SK-N-MC (cell line): ENCODE data around the gene MOCOS.

Experiments used
- DNase-seq: peaks from one replicate; pipeline ENCODE4 v3.0.0-alpha.2; 2011; ENCODE audit warnings: low read depth, low spot score
- H3K27ac ChIP-seq: fragments of 200-600 bp; sonication (generic); 2 replicates; pipeline ENCODE4 v1.5.1; 2016; ENCODE audit warnings: mixed run types
- H3K36me3 ChIP-seq: fragments of 200-600 bp; sonication (generic); 2 replicates; pipeline ENCODE4 v1.6.1; 2017; ENCODE audit warnings: antibody characterized with exemption, low read length, mixed read lengths; ENCODE audit not compliant: insufficient read depth
- H3K4me3 ChIP-seq: fragments of 200-600 bp; sonication (generic); 2 replicates; pipeline ENCODE4 v1.5.1; 2016
- H3K9ac ChIP-seq: fragments of 200-600 bp; sonication (generic); 2 replicates; pipeline ENCODE4 v1.8.0; 2017; ENCODE audit warnings: mixed run types, mixed read lengths; ENCODE audit not compliant: insufficient read length
- H3K9me3 ChIP-seq: fragments of 200-600 bp; sonication (generic); 2 replicates; pipeline ENCODE4 v1.6.1; 2017; ENCODE audit warnings: low read depth, mild to moderate bottlenecking, antibody characterized with exemption, low read length, moderate library complexity, mixed read lengths
- EZH2 ChIP-seq: fragments of 200-600 bp; sonication (generic); IDR thresholded peaks from one replicate; pipeline ENCODE4 v1.6.1; 2017; ENCODE audit warnings: antibody characterized with exemption
- FOXP2 ChIP-seq: optimal IDR thresholded peaks from 2 replicates; pipeline ENCODE3; 2011; ENCODE audit warnings: mild to moderate bottlenecking, moderate library complexity; ENCODE audit not compliant: insufficient read depth; ENCODE audit errors: extremely low read length, control extremely low read depth
- POLR2AphosphoS5 ChIP-seq: IDR thresholded peaks from 2 replicates; pipeline ENCODE4 v1.6.1; 2012; ENCODE audit warnings: mild to moderate bottlenecking, low read depth, low read length, borderline replicate concordance

Gene MOCOS

DNA sequence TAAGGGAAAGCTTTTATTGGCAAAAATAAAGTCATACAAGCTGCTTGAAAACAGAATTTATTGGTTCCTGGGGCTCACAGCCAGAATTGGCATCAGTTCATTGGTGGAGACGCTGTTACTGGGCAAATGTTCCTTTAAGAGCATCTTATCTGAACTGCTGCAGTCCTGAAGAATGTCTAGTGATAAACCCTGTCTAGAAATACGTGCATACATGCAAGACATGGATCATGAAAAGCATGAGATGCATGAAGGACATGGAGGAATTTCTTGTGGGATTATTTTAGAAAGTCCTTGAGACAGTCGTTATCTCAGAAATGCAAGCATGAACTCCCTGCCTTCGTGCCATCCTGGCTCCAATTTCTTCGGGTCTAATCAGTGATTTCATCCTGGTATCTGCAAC, 77.7 kb downstream of the MOCOS start:
- TF ChIP-seq FOXP2: no peak
- TF ChIP-seq POLR2AphosphoS5: no peak
- no peak for TF ChIP-seq EZH2
- DNase-seq: no peak
- H3K9me3 ChIP-seq: no peaks in the 10 kb centered on the region
- H3K9ac ChIP-seq: no peak overlapping the region
- no peaks in the 10 kb centered on the region for H3K36me3 ChIP-seq
- H3K27ac ChIP-seq: no peak overlapping the region
- no peak overlapping the region for H3K4me3 ChIP-seq

DNA sequence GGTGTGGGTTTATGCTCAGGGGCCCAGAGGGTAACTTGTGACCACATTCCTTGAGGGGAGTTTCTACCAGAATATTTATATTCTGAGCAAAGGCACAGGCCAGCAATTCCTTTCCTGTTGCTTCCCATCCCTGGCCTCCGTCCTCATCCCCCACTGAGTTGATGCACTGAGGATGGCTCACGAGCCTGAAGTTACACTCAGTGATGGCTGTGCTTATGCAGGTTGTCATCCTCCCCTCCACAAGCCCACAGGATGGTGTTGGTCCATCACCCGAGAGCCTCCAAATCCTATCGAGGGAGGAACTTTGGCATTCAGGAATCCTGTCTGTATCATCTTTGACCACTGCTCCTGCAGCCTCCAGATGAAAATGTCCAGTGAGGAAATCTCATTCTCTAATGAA, 81.9 kb downstream of the MOCOS start:
- no peaks in the 10 kb centered on the region for H3K9me3 ChIP-seq
- no peak overlapping the region for H3K9ac ChIP-seq
- H3K36me3 ChIP-seq: no peaks in the 10 kb centered on the region
- TF ChIP-seq POLR2AphosphoS5 (no peak), EZH2 (no peak), FOXP2 (no peak)
- H3K4me3 ChIP-seq: no peak overlapping the region
- H3K27ac ChIP-seq: no peak overlapping the region
- DNase-seq: no peak

DNA sequence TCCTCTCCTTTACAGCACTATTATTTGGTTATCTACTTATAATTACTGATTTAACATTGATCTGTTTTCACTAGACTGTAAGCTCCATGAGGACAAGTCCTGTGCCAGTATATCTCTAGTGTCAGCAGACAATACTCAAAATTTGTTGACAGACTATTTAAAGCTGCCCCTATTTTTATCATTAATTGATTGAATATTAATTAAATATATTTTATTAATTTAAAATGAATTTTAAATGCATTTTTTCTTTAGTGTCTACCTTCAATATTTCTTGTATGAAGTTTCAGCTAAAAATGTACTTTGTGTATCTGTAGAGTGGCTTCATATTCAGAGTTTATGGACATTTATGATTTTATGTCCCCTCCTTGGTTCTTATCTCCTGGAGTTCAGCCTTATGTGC, 83.9 kb downstream of the MOCOS start:
- TF ChIP-seq POLR2AphosphoS5 (no peak), EZH2 (no peak), FOXP2 (no peak)
- H3K36me3 ChIP-seq: no peaks in the 10 kb centered on the region
- no peak overlapping the region for H3K4me3 ChIP-seq
- H3K9ac ChIP-seq: no peak overlapping the region
- DNase-seq: no peak
- no peak overlapping the region for H3K27ac ChIP-seq
- H3K9me3 ChIP-seq: no peaks in the 10 kb centered on the region

- Histone ChIP-seq H3K36me3 (no peaks in the 10 kb centered on the region), H3K4me3 (no peak overlapping the region), H3K9ac (no peak overlapping the region), H3K9me3 (no peaks in the 10 kb centered on the region), H3K27ac (no peak overlapping the region)
- DNase-seq: no peak
- TF ChIP-seq FOXP2 (no peak), POLR2AphosphoS5 (no peak), EZH2 (no peak)
Measured at GRCh38 chr18:36273347-36273746, 86.0 kb downstream of the MOCOS start.

GRCh38 chr18:36274083-36274715, 86.9 kb downstream of the MOCOS start:
- H3K4me3 ChIP-seq: no peak overlapping the region

DNA sequence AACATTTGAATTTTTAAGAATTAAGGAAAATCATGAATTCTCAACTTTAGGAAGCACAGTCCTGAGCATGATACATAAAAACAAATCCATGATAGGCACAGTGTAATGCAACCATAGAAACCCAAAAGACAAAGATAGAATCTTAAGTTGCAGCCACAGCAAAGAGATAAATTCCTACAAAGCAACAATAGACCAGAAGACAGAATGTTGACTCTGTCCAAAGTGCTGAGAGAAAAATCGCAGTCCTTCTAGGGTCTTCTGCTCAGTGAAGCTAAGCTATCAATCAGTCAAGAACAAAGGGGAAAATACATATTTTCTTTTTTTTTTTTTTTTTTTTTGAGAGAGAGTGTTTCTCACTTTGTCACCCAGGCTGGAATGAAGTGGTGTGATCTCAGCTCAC, 88.3 kb downstream of the MOCOS start:
- H3K27ac ChIP-seq: no peak overlapping the region
- H3K4me3 ChIP-seq: no peak overlapping the region
- H3K9ac ChIP-seq: no peak overlapping the region
- no peak for TF ChIP-seq POLR2AphosphoS5
- TF ChIP-seq EZH2: no peak
- no peak for TF ChIP-seq FOXP2
- H3K36me3 ChIP-seq: no peaks in the 10 kb centered on the region
- no peaks in the 10 kb centered on the region for H3K9me3 ChIP-seq
- DNase-seq: no peak

More at GRCh38 chr18:36274083-36274715, 86.9 kb downstream of the MOCOS start:
- Histone ChIP-seq H3K9ac (no peak overlapping the region), H3K36me3 (no peaks in the 10 kb centered on the region), H3K27ac (no peak overlapping the region), H3K9me3 (no peaks in the 10 kb centered on the region)
- DNase-seq: no peak
- TF ChIP-seq EZH2 (no peak), POLR2AphosphoS5 (no peak), FOXP2 (no peak)

- DNase-seq: no peak
- H3K27ac ChIP-seq: no peak overlapping the region
- H3K9me3 ChIP-seq: no peaks in the 10 kb centered on the region
- H3K9ac ChIP-seq: no peak overlapping the region
- H3K4me3 ChIP-seq: no peak overlapping the region
- no peak for TF ChIP-seq FOXP2
- no peak for TF ChIP-seq POLR2AphosphoS5
- TF ChIP-seq EZH2: no peak
- no peaks in the 10 kb centered on the region for H3K36me3 ChIP-seq
Measured at GRCh38 chr18:36279001-36279400, 91.7 kb downstream of the MOCOS start.

GRCh38 chr18:36281936-36282335, 94.6 kb downstream of the MOCOS start:
- no peak overlapping the region for H3K4me3 ChIP-seq
- TF ChIP-seq FOXP2 (no peak), EZH2 (no peak), POLR2AphosphoS5 (no peak)
- no peak overlapping the region for H3K9ac ChIP-seq
- H3K36me3 ChIP-seq: no peaks in the 10 kb centered on the region
- no peak for DNase-seq
- H3K9me3 ChIP-seq: no peaks in the 10 kb centered on the region
- no peak overlapping the region for H3K27ac ChIP-seq

DNA sequence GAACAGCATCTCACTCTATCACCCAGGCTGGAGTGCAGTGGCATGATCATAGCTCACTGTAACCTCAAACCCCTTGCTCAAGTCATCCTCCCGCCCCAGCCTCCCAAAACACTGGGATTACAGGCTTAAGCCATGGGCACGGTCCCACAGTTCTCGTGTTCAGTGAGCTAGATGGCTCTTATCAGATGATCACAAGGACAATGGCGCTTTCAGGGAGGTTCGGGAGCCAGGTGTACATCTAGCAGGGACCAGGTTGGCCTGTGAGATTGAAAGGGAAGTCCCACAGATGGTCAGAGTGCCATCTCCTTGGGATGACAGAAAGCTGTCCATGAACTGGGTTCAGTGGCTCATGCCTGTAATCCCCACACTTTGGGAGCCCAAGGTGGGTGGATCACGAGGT, 96.2 kb downstream of the MOCOS start:
- no peak for TF ChIP-seq EZH2
- no peak for TF ChIP-seq POLR2AphosphoS5
- TF ChIP-seq FOXP2: no peak
- Histone ChIP-seq H3K36me3 (no peaks in the 10 kb centered on the region), H3K4me3 (no peak overlapping the region), H3K27ac (no peak overlapping the region), H3K9me3 (no peaks in the 10 kb centered on the region), H3K9ac (no peak overlapping the region)
- no peak for DNase-seq
